NCI-H510A (cell line): ENCODE measurements around the gene ARHGAP15.

ENCODE experiments used
- DNase-seq: peaks from one replicate; lab custom pipeline; 2025; lab: John Stamatoyannopoulos, UW

Gene ARHGAP15

GRCh38 chr2:143345887-143346787 lies 216.9 kb downstream of the ARHGAP15 start:
- no peak for DNase-seq

- no peak for DNase-seq
Measured at GRCh38 chr2:143347271-143347695, 218.1 kb downstream of the ARHGAP15 start.

- no peak for DNase-seq
Measured at GRCh38 chr2:143347901-143348414, 218.7 kb downstream of the ARHGAP15 start.

- DNase-seq, result no peak
Measured at GRCh38 chr2:143354050-143354750, 225.0 kb downstream of the ARHGAP15 start.

- no peak for DNase-seq
Measured at GRCh38 chr2:143355870-143356269, 226.7 kb downstream of the ARHGAP15 start.

GRCh38 chr2:143356336-143356735 lies 227.1 kb downstream of the ARHGAP15 start:
- DNase-seq, result no peak

GRCh38 chr2:143356736-143357446 lies 227.7 kb downstream of the ARHGAP15 start:
- no peak for DNase-seq

- DNase-seq, result no peak
Measured at GRCh38 chr2:143357966-143358365, 228.7 kb downstream of the ARHGAP15 start.

GRCh38 chr2:143361346-143361745 lies 232.1 kb downstream of the ARHGAP15 start:
- no peak for DNase-seq

- no peak for DNase-seq
Measured at GRCh38 chr2:143371616-143372015, 242.4 kb downstream of the ARHGAP15 start.

GRCh38 chr2:143375384-143375880 lies 246.2 kb downstream of the ARHGAP15 start:
- DNase-seq, result no peak

- DNase-seq, result no peak
Measured at GRCh38 chr2:143378996-143379395, 249.8 kb downstream of the ARHGAP15 start.

GRCh38 chr2:143379955-143380354 lies 250.7 kb downstream of the ARHGAP15 start:
- no peak for DNase-seq

GRCh38 chr2:143382573-143382972 lies 253.4 kb downstream of the ARHGAP15 start:
- no peak for DNase-seq

GRCh38 chr2:143383016-143383415 lies 253.8 kb downstream of the ARHGAP15 start:
- DNase-seq, result no peak

GRCh38 chr2:143384111-143384510 lies 254.9 kb downstream of the ARHGAP15 start:
- no peak for DNase-seq

GRCh38 chr2:143390171-143390570 lies 261.0 kb downstream of the ARHGAP15 start:
- DNase-seq, result no peak

GRCh38 chr2:143392358-143392757 lies 263.1 kb downstream of the ARHGAP15 start:
- no peak for DNase-seq

GRCh38 chr2:143394062-143394461 lies 264.8 kb downstream of the ARHGAP15 start:
- no peak for DNase-seq

- no peak for DNase-seq
Measured at GRCh38 chr2:143397884-143398614, 268.8 kb downstream of the ARHGAP15 start.

GRCh38 chr2:143398781-143399180 lies 269.6 kb downstream of the ARHGAP15 start:
- no peak for DNase-seq
